Keratinocyte (primary cell): ENCODE measurements around the gene CHCHD10. TPM values are rescaled to one million over a fixed set of nuclear protein-coding genes. Genes with fewer than 3 reads are reported as not detected.

Experiments
- DNase-seq: peaks from one replicate; pipeline ENCODE4 v3.0.0-alpha.2; 2011; ENCODE audit warnings: low read depth, missing footprints, low spot score
- FAIRE-seq: peaks from 2 replicates; lab custom pipeline; 2011; peaks lifted over from hg19 to GRCh38; lab: Jason Lieb, UNC
- H2AFZ ChIP-seq: 2 replicates; pipeline ENCODE4 v1.6.0; 2012; ENCODE audit warnings: low read length, control low read depth, inconsistent platforms; ENCODE audit not compliant: control insufficient read depth
- H3K27ac ChIP-seq: 2 replicates; pipeline ENCODE4 v1.5.1; 2011; ENCODE audit warnings: low read length; ENCODE audit not compliant: control insufficient read depth, insufficient read depth
- H3K27me3 ChIP-seq: 3 replicates; pipeline ENCODE4 v1.6.0; 2011; ENCODE audit warnings: low read length; ENCODE audit not compliant: control insufficient read depth, insufficient read depth; ENCODE audit errors: extremely low read depth
- H3K36me3 ChIP-seq, 2 experiments: 2 replicates in 1 of 2; 3 replicates in 1 of 2; pipeline ENCODE4 v1.5.1; 2011; ENCODE audit warnings: low read length in 2 of 2, mild to moderate bottlenecking in 1 of 2; ENCODE audit not compliant: control insufficient read depth in 2 of 2, insufficient read depth in 2 of 2; ENCODE audit errors: extremely low read depth in 1 of 2
- H3K4me1 ChIP-seq: 3 replicates; pipeline ENCODE4 v1.5.1; 2011; ENCODE audit warnings: low read length; ENCODE audit not compliant: control insufficient read depth, insufficient read depth; ENCODE audit errors: extremely low read depth
- H3K4me2 ChIP-seq: 3 replicates; pipeline ENCODE4 v1.6.0; 2011; ENCODE audit warnings: low read depth, low read length; ENCODE audit not compliant: control insufficient read depth, insufficient read depth; ENCODE audit errors: extremely low read depth
- H3K4me3 ChIP-seq, 3 experiments: fragments of 200-600 bp in 1 of 3; sonication (generic) in 1 of 3; 2 replicates in 2 of 3; 3 replicates in 1 of 3; pipeline ENCODE4 v1.5.1; 2011 to 2016; ENCODE audit warnings: low read length in 3 of 3, mild to moderate bottlenecking in 3 of 3, control low read depth in 2 of 3, inconsistent platforms in 1 of 3, low read depth in 1 of 3, mixed read lengths in 1 of 3, mixed run types in 1 of 3, moderate library complexity in 1 of 3; ENCODE audit not compliant: control insufficient read depth in 2 of 3, insufficient read depth in 2 of 3; ENCODE audit errors: extremely low read depth in 1 of 3
- H3K79me2 ChIP-seq: 2 replicates; pipeline ENCODE4 v1.6.0; 2012; ENCODE audit warnings: low read length; ENCODE audit not compliant: control insufficient read depth, insufficient read depth
- H3K9ac ChIP-seq: 3 replicates; pipeline ENCODE4 v1.6.0; 2011; ENCODE audit warnings: low read length; ENCODE audit not compliant: control insufficient read depth, insufficient read depth; ENCODE audit errors: extremely low read depth
- H3K9me1 ChIP-seq: 3 replicates; pipeline ENCODE4 v1.6.0; 2011; ENCODE audit warnings: low read length; ENCODE audit not compliant: control insufficient read depth, insufficient read depth; ENCODE audit errors: extremely low read depth
- H3K9me3 ChIP-seq: 2 replicates; pipeline ENCODE4 v1.5.1; 2012; ENCODE audit warnings: low read depth, low read length; ENCODE audit not compliant: control insufficient read depth
- H4K20me1 ChIP-seq: 3 replicates; pipeline ENCODE4 v1.6.0; 2011; ENCODE audit warnings: low read length; ENCODE audit not compliant: control insufficient read depth, insufficient read depth; ENCODE audit errors: extremely low read depth
- CTCF ChIP-seq, 3 experiments: IDR thresholded peaks in 1 of 3; conservative IDR thresholded peaks in 1 of 3; optimal IDR thresholded peaks in 1 of 3; 2 replicates in 2 of 3; 3 replicates in 1 of 3; pipeline versions ENCODE3 to v1.5.1; 2011; ENCODE audit warnings: low read length in 3 of 3, mild to moderate bottlenecking in 3 of 3, moderate library complexity in 2 of 3, control low read depth in 1 of 3, inconsistent platforms in 1 of 3; ENCODE audit not compliant: insufficient read depth in 2 of 3; ENCODE audit errors: extremely low read depth in 1 of 3
- EZH2 ChIP-seq: IDR thresholded peaks from one replicate; pipeline ENCODE4 v1.6.1; 2012; ENCODE audit warnings: inconsistent platforms, mild to moderate bottlenecking, low read length, moderate library complexity
- dilution Hi-C: fragments of 300-500 bp; cut with MboI; formaldehyde crosslinking; loops from one replicate; pipeline ENCODE4 v1.7.0; 2020; ENCODE audit warnings: low sequenced_read_pairs; ENCODE audit not compliant: extremely low pct_ligation_motif_present
- polyA plus RNA-seq, 5 experiments: library from polyadenylated mRNA; depleted of rRNA in 3 of 5; stranded (reverse) in 3 of 5; stranded (forward) in 1 of 5; unstranded in 1 of 5; fragments of >200 nt; gene quantifications; 1 replicate in 1 of 5; 2 replicates in 3 of 5; 3 replicates in 1 of 5; pipeline versions ENCODE4 v1.2.1 to v1.2.3, GENCODE V29; 2011 to 2012; ENCODE audit warnings: missing spikeins in 2 of 5, low read depth in 1 of 5, low replicate concordance in 1 of 5

The CHCHD10 gene
- polyA plus RNA-seq, 1 donor (not counting 4 experiments of a cell fraction or from before 2014, with no cell fraction given) = 10.4 TPM

GRCh38 chr22:23749841-23750301 lies 17.9 kb downstream of the CHCHD10 start:
- no peaks in the 10 kb centered on the region for H3K9me3 ChIP-seq
- no peaks in the 10 kb centered on the region for H3K27me3 ChIP-seq
- H3K27ac ChIP-seq = no peak overlapping the region
- H3K79me2 ChIP-seq = peaks cover 3% of the 10 kb centered on the region
- TF ChIP-seq EZH2 = no peak
- TF ChIP-seq CTCF (optimal IDR thresholded peaks at IDR 0.05 in 1 of 3, IDR thresholded peaks at IDR 0.05 in 1 of 3, conservative IDR thresholded peaks at IDR 0.05 in 1 of 3; ENCODE audit: extremely low read depth in 1 of 3, insufficient read depth in 2 of 3, low read length in 3 of 3) = no peak
- H3K9me1 ChIP-seq = no peaks in the 10 kb centered on the region
- dilution Hi-C loops = no loop called here
- H2AFZ ChIP-seq = peak overlapping the region; percentile 77
- H4K20me1 ChIP-seq = no peaks in the 10 kb centered on the region
- no peak overlapping the region for H3K9ac ChIP-seq
- peak; percentile 44 for FAIRE-seq
- peaks cover 11% of the 10 kb centered on the region for H3K4me1 ChIP-seq
- peak overlapping the region; percentile 62 to 83 (median 77) for H3K4me3 ChIP-seq
- H3K36me3 ChIP-seq = peaks cover 0 to under 1% of the 10 kb centered on the region in 2 experiments
- peak overlapping the region; percentile 88 for H3K4me2 ChIP-seq
- DNase-seq = no peak

GRCh38 chr22:23745791-23746190 lies 22.0 kb downstream of the CHCHD10 start:
- H3K9ac ChIP-seq = no peak overlapping the region
- no peak for TF ChIP-seq CTCF (optimal IDR thresholded peaks at IDR 0.05 in 1 of 3, IDR thresholded peaks at IDR 0.05 in 1 of 3, conservative IDR thresholded peaks at IDR 0.05 in 1 of 3; ENCODE audit: extremely low read depth in 1 of 3, insufficient read depth in 2 of 3, low read length in 3 of 3)
- TF ChIP-seq EZH2 = no peak
- dilution Hi-C loops = no loop called here
- no peaks in the 10 kb centered on the region for H3K9me3 ChIP-seq
- H3K4me2 ChIP-seq = no peak overlapping the region
- DNase-seq (no peak), FAIRE-seq (no peak)
- no peak overlapping the region for H3K27ac ChIP-seq
- no peaks in the 10 kb centered on the region for H4K20me1 ChIP-seq
- peaks cover 9% of the 10 kb centered on the region for H3K4me1 ChIP-seq
- H3K79me2 ChIP-seq = peaks cover 3% of the 10 kb centered on the region
- no peaks in the 10 kb centered on the region for H3K9me1 ChIP-seq
- no peak overlapping the region for H2AFZ ChIP-seq
- peaks cover 11 to 17% of the 10 kb centered on the region in 2 experiments for H3K36me3 ChIP-seq
- no peak overlapping the region for H3K4me3 ChIP-seq
- H3K27me3 ChIP-seq = no peaks in the 10 kb centered on the region
